Measurements from ENCODE around the gene SAMD15. TPM values are rescaled to one million over a fixed set of nuclear protein-coding genes. Genes with fewer than 3 reads are reported as not detected.

Gene SAMD15
- total and polyA plus RNA-seq, 2 experiments from 2014 or later: 0.61 to 0.76 TPM

- Histone ChIP-seq H3F3A (replicated peaks; ENCODE audit: low read depth) (no peaks in the 10 kb centered on the region), H3K27me3 (ENCODE audit: insufficient read depth) (no peaks in the 10 kb centered on the region), H2AFZ (no peak overlapping the region), H3K36me3 (ENCODE audit: insufficient read depth) (no peaks in the 10 kb centered on the region), H4K20me1 (replicated peaks; ENCODE audit: insufficient read depth) (no peaks in the 10 kb centered on the region), H3K4me3 (no peak overlapping the region), H3K27ac (ENCODE audit: low read depth) (no peak overlapping the region; the same call in 1 of the 2 replicates), H3K9me2 (ENCODE audit: insufficient read depth) (no peaks in the 10 kb centered on the region), H3K79me2 (replicated peaks; ENCODE audit: insufficient read depth) (no peaks in the 10 kb centered on the region), H3K4me2 (no peak overlapping the region), H3K4me1 (ENCODE audit: insufficient read depth) (peaks cover 39% of the 10 kb centered on the region)
- no peak overlapping the region for H3K4me3 Mint-ChIP-seq
- H3K9me3 Mint-ChIP-seq: no peaks in the 10 kb centered on the region
- no peak for TF ChIP-seq CTCF (conservative IDR thresholded peaks at IDR 0.05; ENCODE audit: low read depth in 2 of 2)
- TF ChIP-seq ETS1 (IDR thresholded peaks at IDR 0.05): no peak
- TF ChIP-seq ZNF331 (CRISPR knock-in tag; IDR thresholded peaks at IDR 0.05; ENCODE audit: low read depth): no peak
- TF ChIP-seq ZNF114 (CRISPR knock-in tag; IDR thresholded peaks at IDR 0.05): no peak
- TF ChIP-seq ZNF462 (CRISPR knock-in tag; IDR thresholded peaks at IDR 0.05): no peak
- no peak for TF ChIP-seq EZH2phosphoT487 (IDR thresholded peaks at IDR 0.05; ENCODE audit: unreplicated experiment)
- TF ChIP-seq EZH2 (IDR thresholded peaks at IDR 0.05; ENCODE audit: low read depth, unreplicated experiment): no peak
- TF ChIP-seq REST (IDR thresholded peaks at IDR 0.05; ENCODE audit: unreplicated experiment): no peak
- no peak for TF ChIP-seq POLR2AphosphoS5 (IDR thresholded peaks at IDR 0.05; ENCODE audit: low read depth)
- TF ChIP-seq NANOG (IDR thresholded peaks at IDR 0.05; ENCODE audit: borderline replicate concordance): no peak
- no peak for TF ChIP-seq CREB1 (CRISPR knock-in tag; IDR thresholded peaks at IDR 0.05; ENCODE audit: low read depth)
- TF ChIP-seq JUNB (IDR thresholded peaks at IDR 0.05; ENCODE audit: unreplicated experiment): no peak
- TF ChIP-seq STAT1 (IDR thresholded peaks at IDR 0.05; ENCODE audit: unreplicated experiment): no peak
- ATAC-seq (no peak), DNase-seq (ENCODE audit: low spot score) (no peak)
- no peak overlapping the region for H3K27ac Mint-ChIP-seq
- peaks cover 55% of the 10 kb centered on the region for H3K4me1 Mint-ChIP-seq
- no peaks in the 10 kb centered on the region for H3K27me3 Mint-ChIP-seq (ENCODE audit: insufficient read depth, low read depth, poor library complexity)
- peaks cover 4% of the 10 kb centered on the region; the same call in 2 of the 3 replicates for H3K36me3 Mint-ChIP-seq (ENCODE audit: low read depth)
Observed at GRCh38 chr14:77335576-77335975, 41.6 kb upstream of the SAMD15 start.
